ENCODE results near the gene A2M. TPM values are rescaled to one million over a fixed set of nuclear protein-coding genes. Genes with fewer than 3 reads are reported as not detected.

The A2M gene
- total RNA-seq, 2 experiments from 2014 or later, result 0.16 TPM; not detected in 1

GRCh38 chr12:9068086-9068485 lies 47.6 kb downstream of the A2M start:
- no peak for ATAC-seq
- H3K27ac Mint-ChIP-seq, result no peak overlapping the region
- intact Hi-C loops (cut with DNase I, micrococcal nuclease), result no loop called here
- ChIA-PET CTCF (interaction anchor here (0.7 to 1.6 kb wide), 3 partner anchors 11 to 108 kb away, joined by 3 to 4 read pairs (median 3); no protein-coding TSS in a partner anchor), POLR2A (no interaction called here)
- peaks cover 2% of the 10 kb centered on the region for H3K27me3 Mint-ChIP-seq
- H3K4me3 Mint-ChIP-seq, result no peak overlapping the region
- peaks cover 8% of the 10 kb centered on the region for H3K4me1 Mint-ChIP-seq
- DNase-seq, result no peak
- H3K36me3 Mint-ChIP-seq (ENCODE audit: low read depth), result no peaks in the 10 kb centered on the region
- H3K9me3 Mint-ChIP-seq (ENCODE audit: low read depth), result no peaks in the 10 kb centered on the region

- no peak for DNase-seq
- POLR2A ChIA-PET, result no interaction called here
- Mint-ChIP-seq H3K36me3 (ENCODE audit: low read depth) (no peaks in the 10 kb centered on the region), H3K4me1 (peaks cover 8% of the 10 kb centered on the region), H3K27ac (no peak overlapping the region), H3K9me3 (ENCODE audit: low read depth) (no peaks in the 10 kb centered on the region), H3K27me3 (peaks cover 2% of the 10 kb centered on the region), H3K4me3 (no peak overlapping the region)
- intact Hi-C loops (cut with DNase I, micrococcal nuclease), result no loop called here
- ATAC-seq, result no peak
- CTCF ChIA-PET, result interaction anchor here (0.6 kb wide), 1 partner anchor 147 kb away, joined by 3 read pairs; no protein-coding TSS in a partner anchor
These were observed 48.8 kb downstream of the A2M start for GRCh38 chr12:9066755-9067423.

GRCh38 chr12:9066183-9066623 lies 49.5 kb downstream of the A2M start:
- Mint-ChIP-seq H3K27ac (no peak overlapping the region), H3K9me3 (ENCODE audit: low read depth) (no peaks in the 10 kb centered on the region), H3K27me3 (peaks cover 2% of the 10 kb centered on the region), H3K36me3 (ENCODE audit: low read depth) (no peaks in the 10 kb centered on the region), H3K4me3 (no peak overlapping the region), H3K4me1 (peaks cover 8% of the 10 kb centered on the region)
- DNase-seq, result no peak
- POLR2A ChIA-PET, result no interaction called here
- CTCF ChIA-PET, result interaction anchor here (0.6 to 3.1 kb wide), 3 partner anchors 17 to 146 kb away, joined by 3 to 29 read pairs (median 3); no protein-coding TSS in a partner anchor
- ATAC-seq, result no peak
- intact Hi-C loops (cut with DNase I, micrococcal nuclease), result no loop called here

GRCh38 chr12:9065607-9065856 lies 50.2 kb downstream of the A2M start:
- intact Hi-C loops (cut with DNase I, micrococcal nuclease), result loop anchor here in 1 of 2 experiments (2.0 kb wide), 1 partner anchor 253 kb away; no protein-coding TSS in a partner anchor

GRCh38 chr12:9064815-9065606 lies 50.7 kb downstream of the A2M start:
- ChIA-PET POLR2A (interaction anchor here (0.5 to 0.7 kb wide), 2 partner anchors 48 to 408 kb away, joined by 3 read pairs; no protein-coding TSS in a partner anchor), CTCF (interaction anchor here (0.6 to 3.1 kb wide), 9 partner anchors 11 to 999 kb away, joined by 3 to 29 read pairs (median 4); partner anchors contain the start of gene C3AR1)
- no peak overlapping the region for H3K27ac Mint-ChIP-seq
- no peaks in the 10 kb centered on the region for H3K36me3 Mint-ChIP-seq (ENCODE audit: low read depth)
- intact Hi-C loops (cut with DNase I, micrococcal nuclease), result loop anchor here in 1 of 2 experiments (2.0 to 5.0 kb wide), 2 partner anchors 217 to 254 kb away; no protein-coding TSS in a partner anchor
- H3K4me3 Mint-ChIP-seq, result peak overlapping the region; percentile 69
- H3K27me3 Mint-ChIP-seq, result peaks cover 2% of the 10 kb centered on the region
- DNase-seq, result peak; percentile 29
- no peak for ATAC-seq
- peaks cover 8% of the 10 kb centered on the region for H3K4me1 Mint-ChIP-seq
- H3K9me3 Mint-ChIP-seq (ENCODE audit: low read depth), result no peaks in the 10 kb centered on the region

More at GRCh38 chr12:9065607-9065856, 50.2 kb downstream of the A2M start:
- Mint-ChIP-seq H3K36me3 (ENCODE audit: low read depth) (no peaks in the 10 kb centered on the region), H3K27ac (no peak overlapping the region), H3K4me3 (no peak overlapping the region), H3K27me3 (peaks cover 2% of the 10 kb centered on the region), H3K4me1 (peaks cover 8% of the 10 kb centered on the region), H3K9me3 (ENCODE audit: low read depth) (no peaks in the 10 kb centered on the region)
- CTCF ChIA-PET, result interaction anchor here (1.2 to 3.1 kb wide), 2 partner anchors 17 to 47 kb away, joined by 3 to 29 read pairs; no protein-coding TSS in a partner anchor
- no peak for DNase-seq
- ATAC-seq, result no peak
- POLR2A ChIA-PET, result interaction anchor here (0.5 kb wide), 1 partner anchor 408 kb away, joined by 3 read pairs; no protein-coding TSS in a partner anchor

GRCh38 chr12:9064201-9064814 lies 51.4 kb downstream of the A2M start:
- peak; percentile 96 for ATAC-seq
- peak; percentile 81 for DNase-seq
- H3K4me3 Mint-ChIP-seq, result peak overlapping the region; percentile 69
- H3K36me3 Mint-ChIP-seq (ENCODE audit: low read depth), result no peaks in the 10 kb centered on the region
- H3K9me3 Mint-ChIP-seq (ENCODE audit: low read depth), result no peaks in the 10 kb centered on the region
- intact Hi-C loops (cut with DNase I, micrococcal nuclease), result loop anchor here in 1 of 2 experiments (2.0 to 5.0 kb wide), 2 partner anchors 218 to 254 kb away; no protein-coding TSS in a partner anchor
- CTCF ChIA-PET, result interaction anchor here (0.5 to 3.1 kb wide), 21 partner anchors 8 to 998 kb away, joined by 3 to 29 read pairs (median 3); partner anchors contain the start of gene C3AR1
- peaks cover 8% of the 10 kb centered on the region for H3K4me1 Mint-ChIP-seq
- peaks cover 2% of the 10 kb centered on the region for H3K27me3 Mint-ChIP-seq
- H3K27ac Mint-ChIP-seq, result no peak overlapping the region
- POLR2A ChIA-PET, result interaction anchor here (0.6 to 0.7 kb wide), 2 partner anchors 49 to 572 kb away, joined by 3 read pairs; no protein-coding TSS in a partner anchor

GRCh38 chr12:9052610-9053009 lies 63.1 kb downstream of the A2M start:
- no peak for DNase-seq
- ATAC-seq, result no peak
- Mint-ChIP-seq H3K9me3 (ENCODE audit: low read depth) (no peaks in the 10 kb centered on the region), H3K27me3 (no peaks in the 10 kb centered on the region), H3K4me3 (no peak overlapping the region), H3K36me3 (ENCODE audit: low read depth) (no peaks in the 10 kb centered on the region), H3K4me1 (peaks cover 9% of the 10 kb centered on the region), H3K27ac (no peak overlapping the region)
- ChIA-PET POLR2A (no interaction called here), CTCF (interaction anchor here (0.7 to 1.5 kb wide), 4 partner anchors 14 to 395 kb away, joined by 3 to 4 read pairs (median 4); no protein-coding TSS in a partner anchor)
- intact Hi-C loops (cut with DNase I, micrococcal nuclease), result no loop called here

- intact Hi-C loops (cut with DNase I, micrococcal nuclease), result no loop called here
- H3K36me3 Mint-ChIP-seq (ENCODE audit: low read depth), result no peaks in the 10 kb centered on the region
- ATAC-seq (no peak), DNase-seq (no peak)
- no peak overlapping the region for H3K4me3 Mint-ChIP-seq
- no peaks in the 10 kb centered on the region for H3K9me3 Mint-ChIP-seq (ENCODE audit: low read depth)
- CTCF ChIA-PET, result interaction anchor here (0.8 to 6.3 kb wide), 7 partner anchors 9 to 161 kb away, joined by 3 to 117 read pairs (median 12); partner anchors contain the start of gene M6PR
- no peak overlapping the region for H3K27ac Mint-ChIP-seq
- POLR2A ChIA-PET, result interaction anchor here (0.5 kb wide), 1 partner anchor 340 kb away, joined by 4 read pairs; no protein-coding TSS in a partner anchor
- H3K27me3 Mint-ChIP-seq, result no peaks in the 10 kb centered on the region
- peaks cover 11% of the 10 kb centered on the region for H3K4me1 Mint-ChIP-seq
These were observed 64.6 kb downstream of the A2M start for GRCh38 chr12:9051158-9051550.

GRCh38 chr12:9050521-9051157 lies 65.1 kb downstream of the A2M start:
- intact Hi-C loops (cut with DNase I, micrococcal nuclease), result no loop called here
- no peaks in the 10 kb centered on the region for H3K27me3 Mint-ChIP-seq
- H3K4me1 Mint-ChIP-seq, result peaks cover 13% of the 10 kb centered on the region
- H3K9me3 Mint-ChIP-seq (ENCODE audit: low read depth), result peaks cover 4% of the 10 kb centered on the region
- ATAC-seq (no peak), DNase-seq (no peak)
- CTCF ChIA-PET, result interaction anchor here (0.6 to 6.3 kb wide), 39 partner anchors 9 to 506 kb away, joined by 3 to 117 read pairs (median 7); partner anchors contain the start of genes M6PR and PHC1
- POLR2A ChIA-PET, result interaction anchor here (0.5 kb wide), 1 partner anchor 339 kb away, joined by 4 read pairs; no protein-coding TSS in a partner anchor
- no peak overlapping the region for H3K27ac Mint-ChIP-seq
- H3K36me3 Mint-ChIP-seq (ENCODE audit: low read depth), result peaks cover 4% of the 10 kb centered on the region
- no peak overlapping the region for H3K4me3 Mint-ChIP-seq

- DNase-seq (peak; percentile 37), ATAC-seq (peak; percentile 76)
- H3K36me3 Mint-ChIP-seq (ENCODE audit: low read depth), result peaks cover 4% of the 10 kb centered on the region
- intact Hi-C loops (cut with DNase I, micrococcal nuclease), result loop anchor here (1.0 to 10.0 kb wide), 8 partner anchors 99 to 505 kb away; partner anchors contain the start of gene CLEC4E (in 1 of the 2)
- H3K27ac Mint-ChIP-seq, result no peak overlapping the region
- ChIA-PET POLR2A (interaction anchor here (0.8 kb wide), 1 partner anchor 100 kb away, joined by 5 read pairs; the partner anchor contains the start of gene M6PR), CTCF (interaction anchor here (0.6 to 6.3 kb wide), 64 partner anchors 9 to 701 kb away, joined by 3 to 117 read pairs (median 4); partner anchors contain the start of genes M6PR and PHC1)
- H3K4me3 Mint-ChIP-seq, result no peak overlapping the region
- no peaks in the 10 kb centered on the region for H3K27me3 Mint-ChIP-seq
- peaks cover 7% of the 10 kb centered on the region for H3K9me3 Mint-ChIP-seq (ENCODE audit: low read depth)
- peaks cover 13% of the 10 kb centered on the region for H3K4me1 Mint-ChIP-seq
These were observed 66.1 kb downstream of the A2M start for GRCh38 chr12:9049520-9050133.

Measured in activated CD4-positive, alpha-beta T cell treated with anti-CD3 and anti-CD28 coated beads for 36 hours (primary cell).